ENCODE measurements around the gene AP2M1. TPM values are rescaled to one million over a fixed set of nuclear protein-coding genes. Genes with fewer than 3 reads are reported as not detected.

Gene AP2M1
- polyA plus RNA-seq, 1 of the 3 experiments (the other 2 are of a cell fraction): 759 TPM

- Histone ChIP-seq H3K79me2 (ENCODE audit: insufficient read depth) (peaks cover 14% of the 10 kb centered on the region), H4K20me1 (ENCODE audit: insufficient read depth) (no peaks in the 10 kb centered on the region), H3K27me3 (ENCODE audit: insufficient read depth) (no peaks in the 10 kb centered on the region), H3K36me3 (replicated peaks in 1 of 2; ENCODE audit: control insufficient read depth in 1 of 2, insufficient read depth in 2 of 2, low read length in 1 of 2) (peaks cover 36 to 58% of the 10 kb centered on the region in 2 experiments), H3K4me2 (no peak overlapping the region), H3K4me1 (ENCODE audit: control insufficient read depth in 1 of 2, insufficient read depth in 2 of 2, low read depth in 1 of 2, low read length in 1 of 2) (peaks cover 0 to 2% of the 10 kb centered on the region in 2 experiments; a peak in 1 of 4 replicates), H2AFZ (ENCODE audit: low read depth) (no peak overlapping the region), H3K9me2 (no peaks in the 10 kb centered on the region), H3K9me3 (no peaks in the 10 kb centered on the region), H3K9ac (no peak overlapping the region), H3K27ac (ENCODE audit: low read depth in 2 of 2, low read length in 1 of 2) (no peak overlapping the region), H3K4me3 (ENCODE audit: low read depth in 2 of 2, low read length in 1 of 2) (no peak overlapping the region), H3F3A (replicated peaks; ENCODE audit: insufficient read depth) (peaks cover 8% of the 10 kb centered on the region)
- DNase-seq: peak; percentile 59
- TF ChIP-seq JUND (IDR thresholded peaks at IDR 0.05) (no peak), EZH2phosphoT487 (IDR thresholded peaks at IDR 0.05; ENCODE audit: borderline replicate concordance, low read depth) (no peak), MAX (IDR thresholded peaks at IDR 0.05; ENCODE audit: low read depth) (no peak), FOXM1 (IDR thresholded peaks at IDR 0.05; ENCODE audit: low read depth) (no peak), ZBTB33 (IDR thresholded peaks at IDR 0.05; ENCODE audit: borderline replicate concordance, low read depth) (no peak), RFX5 (IDR thresholded peaks at IDR 0.05; ENCODE audit: low read length) (no peak), TCF12 (IDR thresholded peaks at IDR 0.05) (no peak), CHD2 (IDR thresholded peaks at IDR 0.05; ENCODE audit: low read length, partially characterized antibody) (no peak), RCOR1 (IDR thresholded peaks at IDR 0.05; ENCODE audit: low read length) (no peak), GATA2 (CRISPR knock-in tag; IDR thresholded peaks at IDR 0.05) (no peak), RAD21 (IDR thresholded peaks at IDR 0.05; ENCODE audit: low read length) (peak; percentile 67), CTCF (IDR thresholded peaks at IDR 0.05) (peak; percentile 42), USF1 (IDR thresholded peaks at IDR 0.05; ENCODE audit: borderline replicate concordance, low read depth) (no peak), NFIC (IDR thresholded peaks at IDR 0.05; ENCODE audit: borderline replicate concordance) (no peak), SMC3 (IDR thresholded peaks at IDR 0.05; ENCODE audit: low read depth, low read length) (peak; percentile 38), TEAD4 (IDR thresholded peaks at IDR 0.05; ENCODE audit: borderline replicate concordance, insufficient read depth) (no peak), MXI1 (IDR thresholded peaks at IDR 0.05; ENCODE audit: low read depth, low read length) (no peak), REST (IDR thresholded peaks at IDR 0.05; ENCODE audit: low read depth, low read length) (no peak), FOSL2 (IDR thresholded peaks at IDR 0.05; ENCODE audit: borderline replicate concordance, low read depth) (no peak), RXRA (IDR thresholded peaks at IDR 0.05; ENCODE audit: borderline replicate concordance, low read depth) (no peak)
- 59% methylated on average over 4 of the region's 4 CpGs for WGBS (ENCODE audit: low lambda C conversion rate)
- ChIA-PET CTCF (interaction anchor here (0.6 to 4.3 kb wide), 19 partner anchors 10 to 255 kb away, joined by 3 to 31 read pairs (median 5); partner anchors contain the start of genes ALG3, CAMK2N2, DVL3 and EEF1AKMT4), POLR2A (interaction anchor here (1.0 to 1.6 kb wide), 2 partner anchors 10 to 142 kb away, joined by 3 to 4 read pairs; partner anchors contain the start of gene EIF2B5)
These were observed 29.5 kb upstream of the AP2M1 start for GRCh38 chr3:184145111-184145524.

Data from SK-N-SH (cell line).